DND-41 (cell line): ENCODE data around the gene AGK.
"Not testable (repeated sequence)": the region's sequence is repeated elsewhere in the genome, so short reads cannot be mapped to it uniquely, and the experiment has no call there.

Experiments
- ATAC-seq: fragments of 200-7000 bp; cut with Tn5 transposase; 3 replicates; pipeline ENCODE4 v1.9.1; 2021; ENCODE audit warnings: low read depth; ENCODE audit not compliant: insufficient read depth
- DNase-seq: peaks from one replicate; pipeline ENCODE4 v3.0.0-alpha.2; 2020
- H2AFZ ChIP-seq: 2 replicates; pipeline ENCODE4 v1.6.0; 2012; ENCODE audit warnings: low read depth, low read length
- H3K27ac ChIP-seq: 2 replicates; pipeline ENCODE4 v1.5.1; 2012; ENCODE audit warnings: low read length, inconsistent platforms
- H3K27me3 ChIP-seq: fragments of 200-600 bp; sonication (generic); 2 replicates; pipeline ENCODE4 v1.6.0; 2012; ENCODE audit warnings: low read length, mild to moderate bottlenecking, inconsistent platforms; ENCODE audit not compliant: insufficient read depth, poor library complexity
- H3K36me3 ChIP-seq: 2 replicates; pipeline ENCODE4 v1.5.1; 2012; ENCODE audit warnings: low read length, inconsistent platforms; ENCODE audit not compliant: insufficient read depth
- H3K4me1 ChIP-seq: 2 replicates; pipeline ENCODE4 v1.5.1; 2012; ENCODE audit warnings: mild to moderate bottlenecking, low read length; ENCODE audit not compliant: insufficient read depth
- H3K4me2 ChIP-seq: 2 replicates; pipeline ENCODE4 v1.6.0; 2012; ENCODE audit warnings: mild to moderate bottlenecking, moderate library complexity, low read length, inconsistent platforms; ENCODE audit not compliant: insufficient read depth
- H3K4me3 ChIP-seq, 2 experiments: fragments of 200-600 bp in 1 of 2; shearing (Covaris generic) in 1 of 2; 2 replicates each; pipeline ENCODE4 v1.5.1; 2012 to 2016; ENCODE audit warnings: inconsistent platforms in 2 of 2, low read length in 2 of 2, mild to moderate bottlenecking in 2 of 2, low read depth in 1 of 2, moderate library complexity in 1 of 2
- H3K79me2 ChIP-seq: 2 replicates; pipeline ENCODE4 v1.6.0; 2012; ENCODE audit warnings: low read length, inconsistent platforms; ENCODE audit not compliant: insufficient read depth
- H3K9ac ChIP-seq: 2 replicates; pipeline ENCODE4 v1.6.0; 2012; ENCODE audit warnings: low read depth, mild to moderate bottlenecking, inconsistent platforms, low read length, moderate library complexity
- H3K9me3 ChIP-seq: 2 replicates; pipeline ENCODE4 v1.5.1; 2012; ENCODE audit warnings: low read length, moderate library complexity, mild to moderate bottlenecking, inconsistent platforms; ENCODE audit not compliant: insufficient read depth, severe bottlenecking
- H4K20me1 ChIP-seq: 2 replicates; pipeline ENCODE4 v1.6.0; 2012; ENCODE audit warnings: low read length; ENCODE audit not compliant: insufficient read depth
- EZH2 ChIP-seq: IDR thresholded peaks from 3 replicates; pipeline ENCODE4 v1.6.1; 2012; ENCODE audit warnings: borderline replicate concordance, low read depth, mild to moderate bottlenecking, moderate library complexity, low read length, inconsistent platforms; ENCODE audit not compliant: severe bottlenecking
- TF ChIP-seq, protein P1 (sequence below): IDR thresholded peaks from 2 replicates; pipeline ENCODE4 v1.5.1; 2012; ENCODE audit warnings: borderline replicate concordance, low read length, moderate library complexity, mild to moderate bottlenecking; ENCODE audit not compliant: poor library complexity, severe bottlenecking; ENCODE audit errors: extremely low read depth

AGK gene

DNA sequence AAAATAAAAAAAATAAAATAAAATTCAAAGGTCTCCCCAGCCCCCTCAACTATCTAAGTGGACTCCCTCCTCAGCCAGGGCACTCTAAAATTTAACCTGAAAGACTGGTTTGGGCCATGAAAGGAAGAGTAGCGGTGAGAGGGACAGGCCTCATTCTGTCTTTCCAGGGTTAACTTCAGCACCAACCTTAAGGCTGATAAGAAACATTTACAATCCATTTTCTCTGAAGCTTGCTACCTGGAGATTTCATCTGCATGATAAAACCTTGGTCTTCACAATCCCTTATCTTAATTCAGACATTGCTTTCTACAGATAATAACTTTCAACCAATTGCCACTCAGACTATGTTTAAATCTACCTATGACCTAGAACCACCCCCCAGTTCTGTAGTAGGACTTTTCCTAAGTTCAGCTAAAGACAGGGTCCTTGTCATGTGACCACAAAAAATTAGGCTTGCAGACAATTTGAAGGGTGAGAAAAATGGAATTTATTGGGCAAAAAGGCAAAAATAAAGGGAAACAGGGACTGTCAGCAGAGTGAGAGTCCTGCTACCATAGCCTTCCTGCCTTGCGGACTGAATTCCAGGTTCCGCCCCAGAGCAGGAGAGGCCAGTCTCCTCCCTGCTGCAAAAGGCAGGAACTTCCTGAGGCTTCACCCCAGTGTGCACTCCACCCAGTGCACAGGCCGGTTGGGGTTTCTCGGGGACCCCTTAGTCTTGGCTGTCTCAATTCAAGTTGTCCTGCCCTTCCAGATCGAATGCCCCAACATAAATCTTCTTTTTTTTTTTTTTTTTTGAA is 26.0 kb downstream of the AGK start:
- H3K9me3 ChIP-seq: peaks cover 28% of the 10 kb centered on the region
- no peaks in the 10 kb centered on the region for H4K20me1 ChIP-seq
- no peak overlapping the region for H3K9ac ChIP-seq
- H3K4me1 ChIP-seq: no peaks in the 10 kb centered on the region
- no peak for TF ChIP-seq EZH2
- TF ChIP-seq, protein P1, sequence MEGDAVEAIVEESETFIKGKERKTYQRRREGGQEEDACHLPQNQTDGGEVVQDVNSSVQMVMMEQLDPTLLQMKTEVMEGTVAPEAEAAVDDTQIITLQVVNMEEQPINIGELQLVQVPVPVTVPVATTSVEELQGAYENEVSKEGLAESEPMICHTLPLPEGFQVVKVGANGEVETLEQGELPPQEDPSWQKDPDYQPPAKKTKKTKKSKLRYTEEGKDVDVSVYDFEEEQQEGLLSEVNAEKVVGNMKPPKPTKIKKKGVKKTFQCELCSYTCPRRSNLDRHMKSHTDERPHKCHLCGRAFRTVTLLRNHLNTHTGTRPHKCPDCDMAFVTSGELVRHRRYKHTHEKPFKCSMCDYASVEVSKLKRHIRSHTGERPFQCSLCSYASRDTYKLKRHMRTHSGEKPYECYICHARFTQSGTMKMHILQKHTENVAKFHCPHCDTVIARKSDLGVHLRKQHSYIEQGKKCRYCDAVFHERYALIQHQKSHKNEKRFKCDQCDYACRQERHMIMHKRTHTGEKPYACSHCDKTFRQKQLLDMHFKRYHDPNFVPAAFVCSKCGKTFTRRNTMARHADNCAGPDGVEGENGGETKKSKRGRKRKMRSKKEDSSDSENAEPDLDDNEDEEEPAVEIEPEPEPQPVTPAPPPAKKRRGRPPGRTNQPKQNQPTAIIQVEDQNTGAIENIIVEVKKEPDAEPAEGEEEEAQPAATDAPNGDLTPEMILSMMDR: no peak
- DNase-seq (no peak), ATAC-seq (no peak)
- no peak overlapping the region for H3K4me3 ChIP-seq
- H3K27ac ChIP-seq: no peak overlapping the region
- no peak overlapping the region for H3K4me2 ChIP-seq
- peaks cover 2% of the 10 kb centered on the region; the same call in 1 of the 2 replicates for H3K79me2 ChIP-seq
- H3K36me3 ChIP-seq: peaks cover 39% of the 10 kb centered on the region
- no peaks in the 10 kb centered on the region for H3K27me3 ChIP-seq
- no peak overlapping the region for H2AFZ ChIP-seq

DNA sequence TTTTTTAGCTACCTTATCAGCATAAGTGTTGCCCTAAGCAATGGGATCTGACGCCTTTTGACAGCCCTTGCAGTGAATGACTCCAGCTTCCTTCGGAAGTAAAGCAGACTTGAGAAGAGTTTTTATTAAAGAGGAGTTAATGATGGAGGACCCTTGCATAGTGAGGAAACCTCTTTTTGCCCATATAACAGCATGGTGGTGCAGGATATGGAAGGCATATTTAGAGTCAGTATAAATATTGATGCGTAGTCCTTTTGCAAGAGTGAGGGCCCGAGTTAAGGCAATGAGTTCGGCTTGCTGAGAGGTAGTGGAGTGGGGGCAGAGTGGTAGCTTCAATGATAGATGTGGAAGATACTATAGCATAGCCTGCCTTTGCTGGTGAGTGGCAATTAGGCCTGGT is 28.7 kb downstream of the AGK start:
- DNase-seq, H3K27me3 ChIP-seq, H3K79me2 ChIP-seq, H4K20me1 ChIP-seq, H2AFZ ChIP-seq, H3K4me1 ChIP-seq, H3K9ac ChIP-seq, H3K4me3 ChIP-seq, H3K4me2 ChIP-seq, H3K27ac ChIP-seq, ATAC-seq: not testable (repeated sequence)
- H3K9me3 ChIP-seq: peaks cover 22% of the 10 kb centered on the region
- peaks cover 26% of the 10 kb centered on the region for H3K36me3 ChIP-seq

DNA sequence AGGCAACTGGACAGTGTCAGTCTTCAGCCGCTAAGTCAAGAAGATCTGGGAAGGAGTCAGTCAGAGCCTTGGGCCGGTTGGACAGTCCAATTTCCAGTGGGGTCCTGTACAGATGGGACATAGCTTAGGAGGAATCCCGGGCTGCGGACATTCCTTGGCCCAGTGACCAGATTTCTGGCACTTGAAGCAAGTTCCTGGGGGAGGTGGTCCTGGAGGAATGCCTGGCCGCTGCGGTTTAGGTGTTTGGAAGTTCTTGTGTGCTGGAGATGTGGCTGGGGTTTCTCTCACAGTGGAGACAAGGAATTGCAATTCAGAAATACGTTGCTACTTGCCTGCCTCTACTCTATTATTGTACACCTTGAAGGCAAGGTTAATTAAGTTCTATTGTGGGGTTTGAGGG is 30.9 kb downstream of the AGK start:
- H3K27me3 ChIP-seq, H3K9ac ChIP-seq, H3K27ac ChIP-seq, H3K79me2 ChIP-seq, DNase-seq, H3K4me3 ChIP-seq, H3K4me2 ChIP-seq, H3K4me1 ChIP-seq, H4K20me1 ChIP-seq, ATAC-seq, H2AFZ ChIP-seq: not testable (repeated sequence)
- H3K9me3 ChIP-seq: peaks cover 11% of the 10 kb centered on the region
- H3K36me3 ChIP-seq: peaks cover 14% of the 10 kb centered on the region

DNA sequence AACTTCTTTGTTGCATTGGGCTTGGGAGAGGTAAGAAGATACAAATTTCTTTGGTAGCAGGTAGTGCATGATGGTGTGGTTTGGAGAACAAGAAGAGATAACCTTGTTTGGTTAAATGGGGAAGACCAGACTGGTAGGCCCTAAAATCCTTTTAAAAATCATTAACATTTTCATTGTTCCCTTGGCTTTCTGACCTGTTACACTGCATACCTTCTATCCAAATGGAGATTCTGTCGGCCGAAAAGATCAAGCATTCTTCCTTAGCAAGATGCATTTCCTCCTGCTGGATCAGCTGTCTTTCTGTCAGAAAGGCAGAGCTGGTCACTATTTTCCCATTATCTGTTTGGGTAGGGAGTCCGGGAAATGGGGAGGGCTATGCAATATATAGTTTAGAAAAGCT is 33.7 kb downstream of the AGK start:
- Histone ChIP-seq H2AFZ (no peak overlapping the region), H3K27me3 (no peaks in the 10 kb centered on the region), H3K79me2 (no peaks in the 10 kb centered on the region), H3K4me2 (no peak overlapping the region), H3K4me1 (no peaks in the 10 kb centered on the region), H3K4me3 (no peak overlapping the region), H3K27ac (no peak overlapping the region), H4K20me1 (no peaks in the 10 kb centered on the region), H3K9ac (no peak overlapping the region), H3K9me3 (no peaks in the 10 kb centered on the region), H3K36me3 (peaks cover 8% of the 10 kb centered on the region; the same call in 1 of the 2 replicates)
- DNase-seq (no peak), ATAC-seq (no peak)
- TF ChIP-seq, protein P1: no peak
- no peak for TF ChIP-seq EZH2
